H9 (cell line): ENCODE measurements around the gene INTS7. TPM values are rescaled to one million over a fixed set of nuclear protein-coding genes. Genes with fewer than 3 reads are reported as not detected.

Source experiments
- DNase-seq: peaks from one replicate; pipeline ENCODE4 v3.0.0-alpha.2; 2017
- H2AFZ ChIP-seq: one replicate; pipeline ENCODE4 v1.6.1; 2013; ENCODE audit warnings: mild to moderate bottlenecking, low read length, control low read depth, moderate library complexity
- H2AK5ac ChIP-seq: 2 replicates; pipeline ENCODE4 v1.6.1; 2013; ENCODE audit warnings: low read length, control low read depth, mixed read lengths; ENCODE audit not compliant: insufficient read length
- H2BK120ac ChIP-seq: one replicate; pipeline ENCODE4 v1.6.1; 2013; ENCODE audit warnings: low read depth, mild to moderate bottlenecking, low read length, control low read depth, inconsistent platforms; ENCODE audit not compliant: poor library complexity, severe bottlenecking
- H2BK12ac ChIP-seq: 2 replicates; pipeline ENCODE4 v1.6.1; 2013; ENCODE audit warnings: low read length, control low read depth, mixed read lengths, low read depth; ENCODE audit not compliant: insufficient read length
- H2BK15ac ChIP-seq: 2 replicates; pipeline ENCODE4 v1.6.1; 2013; ENCODE audit warnings: low read depth, low read length, control low read depth
- H2BK20ac ChIP-seq: one replicate; pipeline ENCODE4 v1.6.1; 2013; ENCODE audit warnings: low read depth, mild to moderate bottlenecking, low read length, control low read depth, inconsistent platforms; ENCODE audit not compliant: poor library complexity, severe bottlenecking
- H2BK5ac ChIP-seq: 2 replicates; pipeline ENCODE4 v1.6.1; 2013; ENCODE audit warnings: low read length, control low read depth, mixed read lengths; ENCODE audit not compliant: insufficient read length
- H3K14ac ChIP-seq: 2 replicates; pipeline ENCODE4 v1.6.1; 2013; ENCODE audit warnings: low read length, control low read depth; ENCODE audit not compliant: insufficient read depth
- H3K18ac ChIP-seq: 2 replicates; pipeline ENCODE4 v1.6.1; 2013; ENCODE audit warnings: low read depth, mild to moderate bottlenecking, mixed read lengths, low read length, control low read depth; ENCODE audit not compliant: insufficient read length
- H3K23ac ChIP-seq: 2 replicates; pipeline ENCODE4 v1.6.1; 2013; ENCODE audit warnings: low read length, control low read depth, mixed read lengths, low read depth; ENCODE audit not compliant: insufficient read length
- H3K23me2 ChIP-seq: 2 replicates; pipeline ENCODE4 v1.6.1; 2013; ENCODE audit warnings: low read depth, mild to moderate bottlenecking, mixed read lengths, low read length, control low read depth; ENCODE audit not compliant: insufficient read length, poor library complexity, severe bottlenecking
- H3K27ac ChIP-seq: 2 replicates; pipeline ENCODE4 v1.5.1; 2013; ENCODE audit warnings: low read length, control low read depth, mixed read lengths, low read depth; ENCODE audit not compliant: insufficient read length
- H3K27me3 ChIP-seq: 2 replicates; pipeline ENCODE4 v1.6.1; 2013; ENCODE audit warnings: low read length, control low read depth, inconsistent platforms; ENCODE audit not compliant: insufficient read depth
- H3K4ac ChIP-seq: 2 replicates; pipeline ENCODE4 v1.6.1; 2013; ENCODE audit warnings: low read depth, mild to moderate bottlenecking, control low read depth, inconsistent platforms, low read length, moderate library complexity
- H3K4me1 ChIP-seq: 2 replicates; pipeline ENCODE4 v1.6.1; 2013; ENCODE audit warnings: low read length, control low read depth, inconsistent platforms; ENCODE audit not compliant: insufficient read depth
- H3K4me2 ChIP-seq: 2 replicates; pipeline ENCODE4 v1.6.1; 2013; ENCODE audit warnings: low read length, control low read depth, mixed read lengths; ENCODE audit not compliant: insufficient read length, insufficient read depth
- H3K56ac ChIP-seq: 2 replicates; pipeline ENCODE4 v1.6.1; 2013; ENCODE audit warnings: low read depth, mild to moderate bottlenecking, mixed read lengths, low read length, control low read depth; ENCODE audit not compliant: insufficient read length
- H3K79me1 ChIP-seq: 2 replicates; pipeline ENCODE4 v1.6.1; 2013; ENCODE audit warnings: low read depth, mild to moderate bottlenecking, moderate library complexity, low read length, control low read depth, inconsistent platforms; ENCODE audit not compliant: insufficient read depth, poor library complexity, severe bottlenecking
- H3K79me2 ChIP-seq: 2 replicates; pipeline ENCODE4 v1.6.1; 2013; ENCODE audit warnings: low read length, control low read depth, inconsistent platforms; ENCODE audit not compliant: insufficient read depth
- H3K9ac ChIP-seq: 2 replicates; pipeline ENCODE4 v1.6.1; 2013; ENCODE audit warnings: low read length, control low read depth, mixed read lengths; ENCODE audit not compliant: insufficient read length; ENCODE audit errors: extremely low read depth
- H3K9me3 ChIP-seq: one replicate; pipeline ENCODE4 v1.6.1; 2013; ENCODE audit warnings: low read depth, low read length, inconsistent platforms; ENCODE audit not compliant: control insufficient read depth
- H3T11ph ChIP-seq: one replicate; pipeline ENCODE4 v1.6.1; 2013; ENCODE audit warnings: mild to moderate bottlenecking, low read length, control low read depth, inconsistent platforms
- H4K20me1 ChIP-seq: one replicate; pipeline ENCODE4 v1.6.1; 2013; ENCODE audit not compliant: control insufficient read depth, insufficient read length, insufficient read depth
- H4K5ac ChIP-seq: 2 replicates; pipeline ENCODE4 v1.6.1; 2013; ENCODE audit warnings: low read depth, mild to moderate bottlenecking, mixed read lengths, low read length, control low read depth; ENCODE audit not compliant: insufficient read length
- H4K8ac ChIP-seq: replicated peaks from 2 replicates; pipeline ENCODE4 v1.6.1; 2013; ENCODE audit warnings: low read length, control low read depth, mixed read lengths, low read depth; ENCODE audit not compliant: insufficient read length
- H4K91ac ChIP-seq: 2 replicates; pipeline ENCODE4 v1.6.1; 2013; ENCODE audit warnings: low read depth, mild to moderate bottlenecking, moderate library complexity, mixed read lengths, low read length, control low read depth; ENCODE audit not compliant: insufficient read length
- H3K27ac Mint-ChIP-seq, 3 experiments: 2 replicates in 2 of 3; 3 replicates in 1 of 3; pipeline ENCODE4 v1.8.0; 2020 to 2021; ENCODE audit warnings: mixed read lengths in 3 of 3, mild to moderate bottlenecking in 1 of 3, moderate library complexity in 1 of 3
- H3K27me3 Mint-ChIP-seq: 2 replicates; pipeline ENCODE4 v1.8.0; 2021; ENCODE audit warnings: low read depth, mild to moderate bottlenecking, moderate library complexity, mixed read lengths
- H3K36me3 Mint-ChIP-seq, 3 experiments: 2 replicates in 2 of 3; 3 replicates in 1 of 3; pipeline ENCODE4 v1.8.0; 2020 to 2021; ENCODE audit warnings: low read depth in 3 of 3, mixed read lengths in 3 of 3; ENCODE audit not compliant: insufficient read depth in 1 of 3
- H3K4me1 Mint-ChIP-seq, 2 experiments: 2 replicates each; pipeline ENCODE4 v1.8.0; 2020; ENCODE audit warnings: mixed read lengths in 2 of 2
- H3K4me3 Mint-ChIP-seq, 2 experiments: 2 replicates in 1 of 2; 3 replicates in 1 of 2; pipeline ENCODE4 v1.8.0; 2020 to 2021; ENCODE audit warnings: mild to moderate bottlenecking in 2 of 2, mixed read lengths in 2 of 2, moderate library complexity in 1 of 2
- H3K9me3 Mint-ChIP-seq, 2 experiments: 2 replicates in 1 of 2; 3 replicates in 1 of 2; pipeline ENCODE4 v1.8.0; 2020; ENCODE audit warnings: mild to moderate bottlenecking in 2 of 2, mixed read lengths in 2 of 2, moderate library complexity in 1 of 2
- CTCF ChIP-seq: fragments of 200-600 bp; sonication (generic); conservative IDR thresholded peaks from 3 replicates; pipeline ENCODE4 v1.8.0; 2021; ENCODE audit warnings: antibody characterized with exemption, mild to moderate bottlenecking
- WGBS: extraction: QIAGEN DNeasy Blood & Tissue Kit; methylation state at CpG from one replicate; pipeline ENCODE4 v1.1.7; 2013; ENCODE audit warnings: missing lambda C conversion rate, low lambda C conversion rate, mixed read lengths; ENCODE audit not compliant: insufficient read length; ENCODE audit errors: extremely low coverage; 5-methylcytosine and 5-hydroxymethylcytosine counted together
- total RNA-seq: library from RNA; stranded (reverse); gene quantifications from 2 replicates; pipeline ENCODE4 v1.2.1, GENCODE V29; 2021

The INTS7 gene
- total RNA-seq, 1 experiment from 2014 or later: 32.3 TPM

GRCh38 chr1:211948377-211948776 is 87.0 kb downstream of the INTS7 start:
- peaks cover 2% of the 10 kb centered on the region for H3K4me1 ChIP-seq
- H3K27me3 ChIP-seq: no peaks in the 10 kb centered on the region; the same call in 1 of the 2 replicates
- H4K91ac ChIP-seq: no peak overlapping the region
- H2BK20ac ChIP-seq: no peak overlapping the region
- H2BK15ac ChIP-seq: no peak overlapping the region
- Mint-ChIP-seq H3K27ac (no peak overlapping the region), H3K36me3 (peaks cover 0 to 10% (median 2%) of the 10 kb centered on the region in 3 experiments; a peak in 5 of 7 replicates), H3K9me3 (no peaks in the 10 kb centered on the region), H3K4me3 (no peak overlapping the region), H3K27me3 (peaks cover 7% of the 10 kb centered on the region), H3K4me1 (peaks cover 18 to 26% of the 10 kb centered on the region in 2 experiments)
- H2BK12ac ChIP-seq: no peak overlapping the region
- no peak overlapping the region for H3K14ac ChIP-seq
- TF ChIP-seq CTCF: no peak
- H4K8ac ChIP-seq: no peak overlapping the region
- no peaks in the 10 kb centered on the region for H3K79me1 ChIP-seq
- H2BK120ac ChIP-seq: no peak overlapping the region
- H4K20me1 ChIP-seq: no peaks in the 10 kb centered on the region
- no peaks in the 10 kb centered on the region for H3K23me2 ChIP-seq
- H3K9me3 ChIP-seq: no peaks in the 10 kb centered on the region
- H3K4me2 ChIP-seq: no peak overlapping the region
- no peak overlapping the region for H3K23ac ChIP-seq
- no peak overlapping the region for H3K56ac ChIP-seq
- no peak overlapping the region for H4K5ac ChIP-seq
- H2AFZ ChIP-seq: no peak overlapping the region
- H3K27ac ChIP-seq: no peak overlapping the region
- no peak overlapping the region for H2BK5ac ChIP-seq
- no peak overlapping the region for H3K4ac ChIP-seq
- no peak overlapping the region for H3K18ac ChIP-seq
- DNase-seq: no peak
- H2AK5ac ChIP-seq: no peak overlapping the region
- H3T11ph ChIP-seq: no peak overlapping the region
- no CpG with 5 or more reads among the region's 5 CpGs for WGBS
- H3K9ac ChIP-seq: no peak overlapping the region
- no peaks in the 10 kb centered on the region for H3K79me2 ChIP-seq
